ENCODE measurements around the gene USP47.

DNA sequence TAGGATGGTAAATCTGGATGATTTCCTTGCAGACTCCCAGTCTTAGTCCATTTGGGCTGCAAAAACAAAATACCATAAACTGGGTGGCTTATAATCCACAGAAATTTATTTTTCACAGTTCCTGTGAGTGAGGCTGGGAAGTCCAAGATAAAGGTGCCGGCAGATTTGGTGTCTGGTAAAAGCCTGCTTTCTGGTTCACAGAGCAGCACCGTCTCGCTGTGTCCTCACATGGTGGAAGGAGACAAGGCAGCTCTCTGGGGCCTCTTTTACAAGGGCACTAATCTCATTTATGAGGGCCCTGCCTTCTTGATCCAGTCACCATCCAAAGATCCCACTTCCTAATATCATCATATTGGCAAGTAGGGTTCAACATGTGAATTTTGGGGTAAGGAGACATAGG lies 8.9 kb downstream of the USP47 start:
- no peak for TF ChIP-seq RFX5 (IDR thresholded peaks at IDR 0.05; ENCODE audit: low read depth, low read length)
- TF ChIP-seq RNF2 (IDR thresholded peaks at IDR 0.05) = no peak
- no peak for TF ChIP-seq GABPB2 (CRISPR knock-in tag; conservative IDR thresholded peaks at IDR 0.05)
- TF ChIP-seq, protein P1, sequence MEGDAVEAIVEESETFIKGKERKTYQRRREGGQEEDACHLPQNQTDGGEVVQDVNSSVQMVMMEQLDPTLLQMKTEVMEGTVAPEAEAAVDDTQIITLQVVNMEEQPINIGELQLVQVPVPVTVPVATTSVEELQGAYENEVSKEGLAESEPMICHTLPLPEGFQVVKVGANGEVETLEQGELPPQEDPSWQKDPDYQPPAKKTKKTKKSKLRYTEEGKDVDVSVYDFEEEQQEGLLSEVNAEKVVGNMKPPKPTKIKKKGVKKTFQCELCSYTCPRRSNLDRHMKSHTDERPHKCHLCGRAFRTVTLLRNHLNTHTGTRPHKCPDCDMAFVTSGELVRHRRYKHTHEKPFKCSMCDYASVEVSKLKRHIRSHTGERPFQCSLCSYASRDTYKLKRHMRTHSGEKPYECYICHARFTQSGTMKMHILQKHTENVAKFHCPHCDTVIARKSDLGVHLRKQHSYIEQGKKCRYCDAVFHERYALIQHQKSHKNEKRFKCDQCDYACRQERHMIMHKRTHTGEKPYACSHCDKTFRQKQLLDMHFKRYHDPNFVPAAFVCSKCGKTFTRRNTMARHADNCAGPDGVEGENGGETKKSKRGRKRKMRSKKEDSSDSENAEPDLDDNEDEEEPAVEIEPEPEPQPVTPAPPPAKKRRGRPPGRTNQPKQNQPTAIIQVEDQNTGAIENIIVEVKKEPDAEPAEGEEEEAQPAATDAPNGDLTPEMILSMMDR (IDR thresholded peaks at IDR 0.05 in 2 of 3, conservative IDR thresholded peaks at IDR 0.05 in 1 of 3; ENCODE audit: insufficient read depth in 2 of 3, low read depth in 1 of 3, low read length in 3 of 3) = no peak
- TF ChIP-seq ZNF146 (CRISPR knock-in tag; IDR thresholded peaks at IDR 0.05; ENCODE audit: unreplicated experiment) = no peak
- TF ChIP-seq TARDBP (IDR thresholded peaks at IDR 0.05) = no peak
- no peak for TF ChIP-seq EP300 (IDR thresholded peaks at IDR 0.05; ENCODE audit: low read length)
- no peak for TF ChIP-seq SPI1 (IDR thresholded peaks at IDR 0.05; ENCODE audit: borderline replicate concordance, low read depth, low read length)
- TF ChIP-seq PCBP2 (IDR thresholded peaks at IDR 0.05; ENCODE audit: low read depth, low read length, poor library complexity, severe bottlenecking) = no peak
- TF ChIP-seq KLF16 (IDR thresholded peaks at IDR 0.05) = no peak
- TF ChIP-seq, protein P2, sequence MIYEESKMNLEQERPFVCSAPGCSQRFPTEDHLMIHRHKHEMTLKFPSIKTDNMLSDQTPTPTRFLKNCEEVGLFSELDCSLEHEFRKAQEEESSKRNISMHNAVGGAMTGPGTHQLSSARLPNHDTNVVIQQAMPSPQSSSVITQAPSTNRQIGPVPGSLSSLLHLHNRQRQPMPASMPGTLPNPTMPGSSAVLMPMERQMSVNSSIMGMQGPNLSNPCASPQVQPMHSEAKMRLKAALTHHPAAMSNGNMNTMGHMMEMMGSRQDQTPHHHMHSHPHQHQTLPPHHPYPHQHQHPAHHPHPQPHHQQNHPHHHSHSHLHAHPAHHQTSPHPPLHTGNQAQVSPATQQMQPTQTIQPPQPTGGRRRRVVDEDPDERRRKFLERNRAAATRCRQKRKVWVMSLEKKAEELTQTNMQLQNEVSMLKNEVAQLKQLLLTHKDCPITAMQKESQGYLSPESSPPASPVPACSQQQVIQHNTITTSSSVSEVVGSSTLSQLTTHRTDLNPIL (CRISPR knock-in tag; IDR thresholded peaks at IDR 0.05) = no peak
- TF ChIP-seq, protein P3, sequence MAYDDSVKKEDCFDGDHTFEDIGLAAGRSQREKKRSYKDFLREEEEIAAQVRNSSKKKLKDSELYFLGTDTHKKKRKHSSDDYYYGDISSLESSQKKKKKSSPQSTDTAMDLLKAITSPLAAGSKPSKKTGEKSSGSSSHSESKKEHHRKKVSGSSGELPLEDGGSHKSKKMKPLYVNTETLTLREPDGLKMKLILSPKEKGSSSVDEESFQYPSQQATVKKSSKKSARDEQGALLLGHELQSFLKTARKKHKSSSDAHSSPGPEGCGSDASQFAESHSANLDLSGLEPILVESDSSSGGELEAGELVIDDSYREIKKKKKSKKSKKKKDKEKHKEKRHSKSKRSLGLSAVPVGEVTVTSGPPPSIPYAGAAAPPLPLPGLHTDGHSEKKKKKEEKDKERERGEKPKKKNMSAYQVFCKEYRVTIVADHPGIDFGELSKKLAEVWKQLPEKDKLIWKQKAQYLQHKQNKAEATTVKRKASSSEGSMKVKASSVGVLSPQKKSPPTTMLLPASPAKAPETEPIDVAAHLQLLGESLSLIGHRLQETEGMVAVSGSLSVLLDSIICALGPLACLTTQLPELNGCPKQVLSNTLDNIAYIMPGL (CRISPR knock-in tag; IDR thresholded peaks at IDR 0.05) = no peak
